Measurements from ENCODE around the gene CISTR. TPM values are rescaled to one million over a fixed set of nuclear protein-coding genes. Genes with fewer than 3 reads are reported as not detected.

The CISTR gene
- total and polyA plus RNA-seq, 2 experiments from 2014 or later, result not detected

- Histone ChIP-seq H3K27ac (ENCODE audit: low read depth) (no peak overlapping the region), H3K9me2 (ENCODE audit: insufficient read depth) (no peaks in the 10 kb centered on the region), H3K79me2 (replicated peaks; ENCODE audit: insufficient read depth) (no peaks in the 10 kb centered on the region), H3K27me3 (ENCODE audit: insufficient read depth) (peaks cover 97% of the 10 kb centered on the region), H2AFZ (0 out of 2 replicates have a peak overlapping the region, but pooled peaks have one; percentile 76), H3K4me1 (ENCODE audit: insufficient read depth) (peaks cover 35% of the 10 kb centered on the region), H3K4me2 (peak overlapping the region; percentile 76), H3K4me3 (peak overlapping the region; percentile 42; the same call in 1 of the 2 replicates), H3K36me3 (ENCODE audit: insufficient read depth) (no peaks in the 10 kb centered on the region), H4K20me1 (replicated peaks; ENCODE audit: insufficient read depth) (no peaks in the 10 kb centered on the region; the same call in 1 of the 2 replicates), H3F3A (replicated peaks; ENCODE audit: low read depth) (0 out of 2 replicates have a peak, but pooled peaks cover 9% of the 10 kb centered on the region)
- DNase-seq (ENCODE audit: low spot score) (peak; percentile 54), ATAC-seq (peak; percentile 9)
- TF ChIP-seq ETS1 (IDR thresholded peaks at IDR 0.05) (no peak), CTCF (conservative IDR thresholded peaks at IDR 0.05; ENCODE audit: low read depth in 2 of 2) (no peak), ZNF114 (CRISPR knock-in tag; IDR thresholded peaks at IDR 0.05) (no peak), EZH2 (IDR thresholded peaks at IDR 0.05; ENCODE audit: low read depth, unreplicated experiment) (peak; percentile 88), POLR2AphosphoS5 (IDR thresholded peaks at IDR 0.05; ENCODE audit: low read depth) (no peak), NANOG (IDR thresholded peaks at IDR 0.05; ENCODE audit: borderline replicate concordance) (no peak), EZH2phosphoT487 (IDR thresholded peaks at IDR 0.05; ENCODE audit: unreplicated experiment) (peak; percentile 26), JUNB (IDR thresholded peaks at IDR 0.05; ENCODE audit: unreplicated experiment) (no peak)
- TF ChIP-seq, protein P1, sequence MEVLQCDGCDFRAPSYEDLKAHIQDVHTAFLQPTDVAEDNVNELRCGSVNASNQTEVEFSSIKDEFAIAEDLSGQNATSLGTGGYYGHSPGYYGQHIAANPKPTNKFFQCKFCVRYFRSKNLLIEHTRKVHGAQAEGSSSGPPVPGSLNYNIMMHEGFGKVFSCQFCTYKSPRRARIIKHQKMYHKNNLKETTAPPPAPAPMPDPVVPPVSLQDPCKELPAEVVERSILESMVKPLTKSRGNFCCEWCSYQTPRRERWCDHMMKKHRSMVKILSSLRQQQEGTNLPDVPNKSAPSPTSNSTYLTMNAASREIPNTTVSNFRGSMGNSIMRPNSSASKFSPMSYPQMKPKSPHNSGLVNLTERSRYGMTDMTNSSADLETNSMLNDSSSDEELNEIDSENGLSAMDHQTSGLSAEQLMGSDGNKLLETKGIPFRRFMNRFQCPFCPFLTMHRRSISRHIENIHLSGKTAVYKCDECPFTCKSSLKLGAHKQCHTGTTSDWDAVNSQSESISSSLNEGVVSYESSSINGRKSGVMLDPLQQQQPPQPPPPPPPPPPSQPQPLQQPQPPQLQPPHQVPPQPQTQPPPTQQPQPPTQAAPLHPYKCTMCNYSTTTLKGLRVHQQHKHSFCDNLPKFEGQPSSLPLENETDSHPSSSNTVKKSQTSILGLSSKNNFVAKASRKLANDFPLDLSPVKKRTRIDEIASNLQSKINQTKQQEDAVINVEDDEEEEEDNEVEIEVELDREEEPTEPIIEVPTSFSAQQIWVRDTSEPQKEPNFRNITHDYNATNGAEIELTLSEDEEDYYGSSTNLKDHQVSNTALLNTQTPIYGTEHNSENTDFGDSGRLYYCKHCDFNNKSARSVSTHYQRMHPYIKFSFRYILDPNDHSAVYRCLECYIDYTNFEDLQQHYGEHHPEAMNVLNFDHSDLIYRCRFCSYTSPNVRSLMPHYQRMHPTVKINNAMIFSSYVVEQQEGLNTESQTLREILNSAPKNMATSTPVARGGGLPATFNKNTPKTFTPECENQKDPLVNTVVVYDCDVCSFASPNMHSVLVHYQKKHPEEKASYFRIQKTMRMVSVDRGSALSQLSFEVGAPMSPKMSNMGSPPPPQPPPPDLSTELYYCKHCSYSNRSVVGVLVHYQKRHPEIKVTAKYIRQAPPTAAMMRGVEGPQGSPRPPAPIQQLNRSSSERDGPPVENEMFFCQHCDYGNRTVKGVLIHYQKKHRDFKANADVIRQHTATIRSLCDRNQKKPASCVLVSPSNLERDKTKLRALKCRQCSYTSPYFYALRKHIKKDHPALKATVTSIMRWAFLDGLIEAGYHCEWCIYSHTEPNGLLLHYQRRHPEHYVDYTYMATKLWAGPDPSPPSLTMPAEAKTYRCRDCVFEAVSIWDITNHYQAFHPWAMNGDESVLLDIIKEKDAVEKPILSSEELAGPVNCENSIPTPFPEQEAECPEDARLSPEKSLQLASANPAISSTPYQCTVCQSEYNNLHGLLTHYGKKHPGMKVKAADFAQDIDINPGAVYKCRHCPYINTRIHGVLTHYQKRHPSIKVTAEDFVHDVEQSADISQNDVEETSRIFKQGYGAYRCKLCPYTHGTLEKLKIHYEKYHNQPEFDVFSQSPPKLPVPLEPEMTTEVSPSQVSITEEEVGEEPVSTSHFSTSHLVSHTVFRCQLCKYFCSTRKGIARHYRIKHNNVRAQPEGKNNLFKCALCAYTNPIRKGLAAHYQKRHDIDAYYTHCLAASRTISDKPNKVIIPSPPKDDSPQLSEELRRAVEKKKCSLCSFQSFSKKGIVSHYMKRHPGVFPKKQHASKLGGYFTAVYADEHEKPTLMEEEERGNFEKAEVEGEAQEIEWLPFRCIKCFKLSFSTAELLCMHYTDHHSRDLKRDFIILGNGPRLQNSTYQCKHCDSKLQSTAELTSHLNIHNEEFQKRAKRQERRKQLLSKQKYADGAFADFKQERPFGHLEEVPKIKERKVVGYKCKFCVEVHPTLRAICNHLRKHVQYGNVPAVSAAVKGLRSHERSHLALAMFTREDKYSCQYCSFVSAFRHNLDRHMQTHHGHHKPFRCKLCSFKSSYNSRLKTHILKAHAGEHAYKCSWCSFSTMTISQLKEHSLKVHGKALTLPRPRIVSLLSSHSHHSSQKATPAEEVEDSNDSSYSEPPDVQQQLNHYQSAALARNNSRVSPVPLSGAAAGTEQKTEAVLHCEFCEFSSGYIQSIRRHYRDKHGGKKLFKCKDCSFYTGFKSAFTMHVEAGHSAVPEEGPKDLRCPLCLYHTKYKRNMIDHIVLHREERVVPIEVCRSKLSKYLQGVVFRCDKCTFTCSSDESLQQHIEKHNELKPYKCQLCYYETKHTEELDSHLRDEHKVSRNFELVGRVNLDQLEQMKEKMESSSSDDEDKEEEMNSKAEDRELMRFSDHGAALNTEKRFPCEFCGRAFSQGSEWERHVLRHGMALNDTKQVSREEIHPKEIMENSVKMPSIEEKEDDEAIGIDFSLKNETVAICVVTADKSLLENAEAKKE (CRISPR knock-in tag; IDR thresholded peaks at IDR 0.05), result no peak
- Mint-ChIP-seq H3K9me3 (no peaks in the 10 kb centered on the region), H3K27me3 (ENCODE audit: insufficient read depth, low read depth, poor library complexity) (peaks cover 10% of the 10 kb centered on the region), H3K4me1 (peaks cover 6% of the 10 kb centered on the region), H3K27ac (no peak overlapping the region), H3K4me3 (no peak overlapping the region), H3K36me3 (ENCODE audit: low read depth) (no peaks in the 10 kb centered on the region)
Measured at GRCh38 chr12:53748072-53748840, 3.5 kb downstream of the CISTR start.

Data from GM23338 (cell line).